NCI-H1436 (cell line): ENCODE measurements around the gene INCENP.

Experiments
- DNase-seq: peaks from one replicate; lab custom pipeline; 2025; lab: John Stamatoyannopoulos, UW

INCENP gene

DNA sequence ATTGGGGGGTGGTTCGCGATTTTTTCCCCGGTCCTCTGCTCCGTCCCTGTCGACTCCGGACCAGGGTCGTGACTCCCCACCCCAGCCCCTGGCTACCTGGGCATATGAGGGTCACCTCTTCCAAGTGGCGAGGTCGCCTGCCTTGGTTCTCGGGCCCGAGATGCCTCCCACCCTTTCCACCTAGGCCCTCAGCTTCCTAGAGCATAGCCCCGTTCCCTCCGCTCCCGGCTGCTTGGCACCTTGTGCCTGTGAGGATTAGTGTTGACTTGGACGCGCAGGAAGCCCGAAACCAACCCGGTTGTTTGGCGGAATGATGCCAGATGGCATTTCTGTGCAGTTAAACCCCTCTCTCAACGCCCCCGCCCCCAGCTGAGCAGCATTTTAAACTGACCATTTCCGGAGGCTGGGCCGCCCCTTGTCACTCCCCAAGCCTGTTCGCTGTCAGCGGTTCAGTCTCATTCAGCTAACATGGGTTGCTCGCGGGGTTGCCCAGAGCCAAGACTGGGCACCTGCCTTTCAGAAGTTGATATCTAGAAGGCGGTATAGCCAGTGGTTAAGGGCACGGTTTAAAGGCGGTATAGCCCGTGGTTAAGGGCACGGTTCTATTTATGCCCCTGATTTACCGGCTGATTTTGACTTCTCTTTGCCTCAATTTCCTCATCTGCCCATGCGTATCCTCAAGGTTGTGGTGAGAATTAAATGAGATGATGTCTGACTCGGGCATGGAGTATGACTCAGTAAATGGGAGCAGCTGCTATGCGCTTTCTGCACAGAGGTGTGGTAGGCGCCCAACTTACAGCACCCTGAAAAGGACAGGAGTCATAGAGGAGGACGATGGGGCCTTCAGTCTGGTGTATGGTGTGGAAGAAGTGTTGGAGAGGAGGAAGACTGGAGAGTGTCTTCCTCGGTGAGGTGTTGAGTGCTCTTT, 639 bp downstream of the INCENP start:
- no peak for DNase-seq

DNA sequence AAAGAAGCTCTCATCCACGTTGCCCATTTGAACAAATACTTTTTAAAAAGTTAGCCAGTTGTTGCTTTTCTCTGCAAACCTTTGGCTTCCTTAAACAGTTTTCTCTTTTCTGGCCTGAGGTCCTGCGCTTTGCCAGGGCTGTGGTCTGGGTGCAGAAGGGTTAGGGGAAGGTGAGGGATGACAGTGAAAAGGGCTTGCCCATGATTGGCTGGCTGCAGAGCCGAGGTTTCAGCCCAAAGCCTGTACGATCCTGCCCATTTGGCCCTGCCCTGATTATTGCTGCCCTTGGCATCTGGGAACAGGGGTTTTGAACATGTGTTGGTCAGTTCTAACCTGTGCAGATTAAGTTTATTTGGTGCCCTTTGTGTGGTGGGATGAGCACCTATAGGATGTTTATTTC, 1.5 kb downstream of the INCENP start:
- no peak for DNase-seq

- DNase-seq: no peak
Measured at GRCh38 chr11:62125881-62126280, 2.1 kb downstream of the INCENP start.

- no peak for DNase-seq
Measured at GRCh38 chr11:62127426-62127825, 3.6 kb downstream of the INCENP start.

- no peak for DNase-seq
Measured at GRCh38 chr11:62127941-62128770, 4.3 kb downstream of the INCENP start.

DNA sequence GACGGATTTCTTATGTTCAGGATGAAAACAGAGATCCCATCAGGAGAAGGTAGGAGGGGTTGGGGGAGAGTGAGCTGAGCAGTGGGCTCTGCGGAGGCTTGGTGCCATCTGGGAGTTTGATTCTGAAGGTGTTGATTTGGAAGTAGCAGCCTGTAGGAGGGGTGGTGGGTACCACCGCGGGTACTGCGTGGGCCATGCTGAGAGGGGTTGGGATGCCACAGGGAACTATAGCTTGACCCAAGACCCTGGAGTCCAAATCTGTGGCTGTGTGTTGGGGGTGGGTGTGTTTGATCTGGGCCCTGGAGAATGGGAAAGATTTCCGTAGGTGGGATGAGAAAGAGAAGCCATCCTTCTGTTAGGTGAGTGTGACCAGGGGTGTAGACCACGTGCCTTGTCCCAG, 5.0 kb downstream of the INCENP start:
- DNase-seq: no peak

DNA sequence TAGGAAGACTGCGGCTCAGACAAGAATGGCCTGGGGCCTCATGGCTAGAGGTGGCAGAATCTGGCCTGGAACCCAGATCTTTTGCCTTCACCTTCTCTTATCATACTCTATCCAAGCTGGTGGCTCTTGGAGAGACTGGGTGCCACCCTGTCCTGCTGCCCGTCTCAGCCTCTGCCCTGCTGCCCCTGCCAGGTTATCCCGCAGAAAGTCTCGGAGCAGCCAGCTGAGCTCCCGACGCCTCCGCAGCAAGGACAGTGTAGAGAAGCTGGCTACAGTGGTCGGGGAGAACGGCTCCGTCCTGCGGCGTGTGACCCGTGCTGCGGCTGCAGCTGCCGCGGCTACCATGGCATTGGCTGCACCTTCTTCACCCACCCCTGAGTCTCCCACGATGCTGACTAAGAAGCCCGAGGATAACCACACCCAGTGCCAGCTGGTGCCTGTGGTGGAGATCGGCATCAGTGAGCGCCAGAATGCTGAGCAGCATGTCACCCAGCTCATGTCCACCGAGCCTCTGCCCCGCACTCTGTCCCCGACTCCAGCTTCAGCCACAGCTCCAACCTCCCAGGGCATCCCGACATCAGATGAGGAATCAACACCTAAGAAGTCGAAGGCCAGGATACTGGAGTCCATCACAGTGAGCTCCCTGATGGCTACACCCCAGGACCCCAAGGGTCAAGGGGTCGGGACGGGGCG, 5.9 kb downstream of the INCENP start:
- no peak for DNase-seq

- no peak for DNase-seq
Measured at GRCh38 chr11:62130283-62131169, 6.7 kb downstream of the INCENP start.

- DNase-seq: no peak
Measured at GRCh38 chr11:62131170-62131464, 7.3 kb downstream of the INCENP start.

DNA sequence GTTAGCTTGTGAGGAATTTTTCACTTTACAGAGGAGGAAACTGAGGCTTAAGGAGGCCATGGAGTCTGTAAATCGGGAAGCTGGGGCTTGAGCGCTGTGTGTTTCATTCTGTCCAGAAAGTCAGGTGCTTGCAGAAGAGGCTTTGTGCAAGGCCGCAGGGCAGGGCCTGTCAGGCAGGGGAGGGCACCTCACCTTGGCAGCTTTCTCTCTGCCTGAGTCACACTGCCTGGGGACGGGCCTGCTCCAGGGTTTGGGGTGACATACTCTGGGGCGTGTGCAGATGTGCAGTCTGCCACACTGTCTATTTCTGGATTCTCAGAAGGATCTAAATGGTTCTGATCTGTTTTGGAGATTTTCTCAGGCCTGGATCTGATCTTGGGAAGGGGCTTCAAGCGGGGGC, 8.4 kb downstream of the INCENP start:
- DNase-seq: no peak

DNA sequence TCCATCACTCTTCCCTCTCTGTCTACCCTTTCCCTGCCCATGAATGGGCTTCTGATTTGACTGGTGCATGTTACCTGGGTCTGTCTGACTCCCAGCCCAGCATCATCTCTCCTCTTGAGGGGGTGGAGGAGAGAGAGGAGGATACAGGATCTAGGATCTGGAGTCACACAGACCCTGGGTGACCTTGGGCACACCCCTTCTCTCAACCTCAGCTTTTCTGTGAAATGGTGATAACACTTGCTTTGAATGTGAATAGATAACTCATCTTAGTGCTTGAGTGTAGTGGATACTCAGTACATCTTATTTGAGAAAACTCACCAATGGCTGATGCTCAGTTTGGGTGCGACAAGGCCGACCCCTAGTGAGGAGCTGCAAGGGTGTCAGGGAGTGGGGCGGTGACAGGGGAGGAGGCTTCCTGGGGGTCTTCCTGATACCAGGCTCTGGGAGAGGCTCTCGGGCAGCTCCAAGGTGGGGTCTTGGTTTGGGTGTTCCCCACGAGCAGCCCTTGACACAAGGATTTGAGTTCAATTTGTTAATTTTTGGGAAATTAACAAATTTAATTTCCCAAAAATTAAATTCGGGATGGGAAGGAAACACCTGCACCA, 9.0 kb downstream of the INCENP start:
- DNase-seq: no peak

DNA sequence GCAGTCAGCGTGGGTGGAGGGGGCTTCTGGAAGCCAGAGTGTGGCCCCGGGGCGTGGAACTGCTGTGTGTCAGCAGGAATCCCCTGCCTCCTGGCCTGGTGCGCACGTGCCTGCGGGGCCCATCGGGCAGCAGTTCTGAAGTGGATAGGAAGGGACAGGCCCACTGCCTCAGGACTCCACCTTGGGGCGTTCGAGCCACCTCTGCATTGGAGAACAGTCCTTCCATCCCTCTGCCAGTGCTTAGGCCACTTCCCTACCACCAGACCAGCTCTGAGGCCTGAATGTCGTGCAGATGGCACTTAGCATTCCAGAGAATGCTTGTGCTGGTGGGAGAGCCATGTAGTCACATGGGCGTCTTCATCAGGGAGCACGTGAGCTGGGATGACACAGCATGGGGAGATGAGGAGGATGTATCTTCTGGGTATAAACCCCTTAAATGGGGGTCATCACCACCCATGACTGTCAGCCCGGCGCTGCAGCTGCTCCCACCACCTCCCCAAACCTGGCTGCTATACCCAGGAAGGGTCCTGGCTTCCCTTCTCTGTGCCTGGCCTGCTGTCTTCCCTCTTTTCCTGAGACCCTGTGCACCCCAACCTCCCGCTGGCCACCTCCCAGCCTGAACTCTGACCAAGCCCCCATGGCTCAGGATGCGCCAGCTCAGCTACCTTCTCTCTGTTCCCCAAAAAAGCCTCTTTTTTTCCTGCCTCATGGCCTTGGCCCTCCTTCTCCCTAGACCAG, 9.7 kb downstream of the INCENP start:
- no peak for DNase-seq

GRCh38 chr11:62137276-62137861, 13.6 kb downstream of the INCENP start:
- no peak for DNase-seq

DNA sequence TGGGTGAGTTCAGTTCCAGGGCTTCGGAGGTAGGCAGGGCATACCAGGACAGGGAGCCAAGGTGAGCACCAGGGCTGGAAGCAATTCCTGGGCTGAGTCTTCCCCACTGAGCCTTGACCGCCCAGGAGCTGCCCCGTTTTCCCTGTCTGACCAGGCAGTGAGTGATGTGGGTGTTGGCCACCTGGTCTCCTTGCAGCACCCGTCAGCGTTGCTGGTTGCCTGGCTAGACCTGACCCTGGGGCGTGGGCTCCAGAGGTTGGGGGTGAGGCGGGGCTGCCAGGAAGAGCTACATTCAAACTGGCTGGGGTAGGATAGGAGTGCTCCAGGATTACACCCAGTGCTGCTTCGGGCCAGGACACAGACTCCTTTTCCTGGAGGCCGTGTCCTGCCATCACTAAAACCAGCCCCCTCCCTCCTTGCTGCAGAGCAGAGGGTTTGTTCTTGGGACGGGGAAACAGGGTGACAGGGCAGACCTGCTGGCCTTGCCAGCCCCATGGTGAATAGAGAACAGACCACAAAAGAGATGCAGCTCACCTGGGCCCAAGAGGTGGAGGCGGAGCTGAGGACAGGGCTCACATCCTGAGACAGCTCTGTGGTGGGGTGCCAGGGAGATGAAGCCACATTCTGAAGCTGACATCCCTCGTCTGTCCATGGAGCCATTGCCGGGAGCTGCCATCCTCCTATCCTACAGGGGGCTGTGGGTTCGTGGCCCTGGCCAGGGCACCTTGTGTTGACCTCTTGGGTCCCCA, 14.2 kb downstream of the INCENP start:
- DNase-seq: no peak

DNA sequence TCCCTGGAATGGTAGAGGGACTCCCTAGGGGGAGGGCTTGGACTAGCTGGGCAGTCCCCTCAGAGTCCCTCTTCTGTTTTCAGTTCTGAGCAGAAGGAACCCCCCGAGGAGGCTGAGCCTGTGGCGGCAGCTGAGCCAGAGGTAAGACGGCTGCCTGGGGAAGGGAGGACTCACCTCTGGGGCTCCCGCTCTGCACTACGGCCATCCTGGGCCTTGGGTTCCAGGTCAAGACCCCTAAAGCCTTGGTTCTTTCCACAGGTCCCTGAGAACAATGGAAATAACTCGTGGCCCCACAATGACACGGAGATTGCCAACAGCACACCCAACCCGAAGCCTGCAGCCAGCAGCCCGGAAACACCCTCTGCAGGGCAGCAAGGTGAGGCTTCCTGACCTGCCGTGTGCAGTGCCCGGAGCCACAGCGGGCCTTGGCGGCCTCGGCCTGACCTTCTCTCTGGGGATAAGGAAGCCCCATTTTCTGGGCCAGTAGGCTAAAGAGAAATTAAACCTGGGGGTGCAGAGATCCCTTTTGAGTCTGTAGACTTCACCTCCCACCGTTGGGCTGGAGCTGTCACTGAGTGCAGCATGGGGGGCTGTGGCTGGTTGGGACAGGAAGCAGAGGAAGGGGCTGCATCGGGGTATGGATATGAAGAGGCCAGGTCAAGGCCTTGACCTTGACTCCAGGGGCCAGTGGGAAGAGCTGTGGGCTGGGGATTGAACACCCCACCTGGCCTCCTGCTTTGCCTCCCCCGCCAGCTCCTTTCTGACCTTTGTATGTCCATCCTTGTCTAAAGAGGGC, 15.0 kb downstream of the INCENP start:
- DNase-seq: no peak

GRCh38 chr11:62139526-62140303, 15.9 kb downstream of the INCENP start:
- no peak for DNase-seq

GRCh38 chr11:62140304-62141110, 16.7 kb downstream of the INCENP start:
- DNase-seq: no peak
